ENCODE measurements around the gene RBMS3.
A peak's percentile ranks its signal among the peaks of the same experiment; 100 is the strongest.
"Not testable (repeated sequence)": the region's sequence is repeated elsewhere in the genome, so short reads cannot be mapped to it uniquely, and the experiment has no call there.

The RBMS3 gene

DNA sequence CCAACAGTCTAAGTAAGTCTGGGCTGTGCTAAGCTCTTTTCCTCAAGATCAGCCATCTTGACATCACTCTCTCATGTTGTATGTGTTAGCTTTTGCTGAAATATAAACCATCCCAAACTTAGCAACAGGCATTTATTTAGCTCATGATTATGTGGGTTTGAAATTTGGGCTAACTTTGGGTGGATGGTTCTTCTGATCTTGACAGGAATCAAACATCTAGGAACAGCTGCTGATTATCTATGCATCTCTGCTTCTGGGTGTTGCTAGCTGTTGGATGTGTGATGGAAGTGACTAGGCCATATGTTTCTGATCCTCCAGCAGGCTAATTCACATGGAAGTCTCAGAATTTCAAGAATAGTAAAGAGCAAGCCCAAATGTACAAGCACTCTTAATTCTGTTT, 710.3 kb downstream of the RBMS3 start:
- DNase-seq, result no peak

DNA sequence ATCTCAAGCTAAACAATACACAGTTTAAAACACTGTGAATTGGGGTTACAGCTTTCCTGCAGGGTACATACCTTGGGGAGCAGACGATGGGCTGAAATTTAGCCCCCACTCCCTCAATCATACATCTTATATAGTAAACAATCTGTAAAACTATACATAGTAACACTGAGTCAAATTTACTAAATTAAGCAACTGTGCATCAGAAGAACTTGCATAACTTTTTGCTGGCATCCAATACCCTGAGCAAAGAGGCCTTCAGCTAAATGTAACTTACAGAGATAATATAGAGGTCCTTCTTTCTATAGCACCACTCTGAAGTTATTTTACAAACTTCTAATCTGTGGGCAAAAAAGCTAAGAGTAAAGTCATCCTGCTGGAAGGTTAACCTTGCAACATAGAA, 721.9 kb downstream of the RBMS3 start:
- DNase-seq, result no peak

GRCh38 chr3:30003741-30004140, 722.9 kb downstream of the RBMS3 start:
- no peak for DNase-seq

GRCh38 chr3:30004481-30004880, 723.6 kb downstream of the RBMS3 start:
- DNase-seq, result no peak

DNA sequence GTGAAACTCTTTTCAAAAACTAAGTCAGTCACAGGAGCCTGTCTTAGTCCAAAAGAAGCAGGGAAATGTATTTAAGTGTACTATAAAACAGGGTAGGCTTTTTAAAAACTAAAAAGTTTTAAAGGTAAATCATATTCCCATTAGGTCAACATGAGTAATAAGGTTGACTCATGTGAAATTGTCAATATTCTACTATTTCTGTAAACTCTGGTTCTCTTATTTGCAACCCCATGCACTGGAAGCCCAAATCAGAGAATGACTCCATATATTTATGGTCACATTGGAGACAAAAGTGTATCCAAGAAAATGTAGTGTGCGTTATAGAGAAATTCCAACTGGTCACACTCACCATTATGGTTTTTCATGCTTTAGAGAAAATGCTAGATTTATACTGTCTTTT, 725.2 kb downstream of the RBMS3 start:
- DNase-seq, result no peak

DNA sequence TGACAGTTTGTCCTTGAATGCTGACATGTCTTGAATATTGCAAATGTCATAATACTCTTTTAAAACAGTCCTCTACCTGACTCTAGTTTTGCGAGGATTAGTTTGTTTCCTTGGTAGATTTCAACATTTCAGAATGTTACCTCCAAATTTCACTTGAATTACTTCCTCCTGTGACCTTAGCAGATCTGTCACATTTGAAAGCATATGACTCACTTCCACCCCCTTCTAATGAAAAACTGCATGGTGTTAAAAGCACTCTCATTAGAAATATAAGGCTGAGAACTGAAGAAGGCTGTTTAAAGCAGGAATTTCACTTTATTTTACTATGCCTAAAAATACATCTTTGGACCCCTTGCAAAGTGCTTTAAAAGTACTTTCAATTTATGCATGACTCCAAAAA, 726.8 kb downstream of the RBMS3 start:
- no peak for DNase-seq

DNA sequence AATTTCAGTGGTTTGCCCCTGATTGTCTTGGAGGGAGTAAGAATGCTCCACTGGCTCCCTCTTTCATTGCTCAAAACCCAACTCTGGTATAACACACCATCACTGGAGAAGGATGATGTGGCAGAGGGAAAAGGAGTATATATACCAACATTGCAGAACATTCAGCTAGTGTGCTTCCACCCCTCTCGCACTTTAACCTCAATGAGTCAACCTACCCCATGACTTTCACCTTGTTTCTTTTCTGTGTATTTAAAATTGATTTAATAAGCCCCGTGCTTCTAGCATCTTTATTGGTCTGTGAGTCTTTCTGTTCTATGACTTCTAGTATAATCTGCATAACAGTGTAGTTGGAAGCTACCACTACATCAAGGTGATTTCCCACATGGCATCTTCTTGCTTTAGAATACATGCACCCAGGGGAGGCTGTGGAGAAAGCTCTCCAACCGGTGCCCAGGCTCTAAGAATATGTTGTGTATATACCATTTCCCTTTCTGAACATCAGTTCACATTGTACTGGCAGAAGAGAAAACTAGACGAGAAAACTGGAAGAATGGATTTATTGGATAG, 730.4 kb downstream of the RBMS3 start:
- no peak for DNase-seq

GRCh38 chr3:30012941-30013543, 732.2 kb downstream of the RBMS3 start:
- peak; percentile 23 for DNase-seq

DNA sequence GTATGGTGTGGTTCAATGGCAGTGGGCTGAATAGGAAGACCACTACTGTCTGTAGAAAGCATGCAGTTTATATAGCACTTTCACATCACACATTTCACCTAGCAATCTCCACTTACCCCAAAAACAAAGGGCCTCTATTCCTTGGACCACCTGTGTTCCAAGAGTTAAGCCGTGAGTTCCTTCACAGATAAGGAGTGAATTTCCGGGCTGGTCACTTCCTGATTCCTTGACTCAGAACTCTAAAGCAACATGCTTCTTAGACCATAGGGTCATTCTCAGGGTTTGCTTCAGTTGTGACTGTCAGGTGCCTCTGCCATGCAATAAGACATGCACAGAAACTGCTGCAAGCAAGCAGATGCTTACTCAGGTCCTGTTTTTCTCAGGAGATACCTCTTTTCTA, 737.0 kb downstream of the RBMS3 start:
- no peak for DNase-seq

GRCh38 chr3:30020380-30020779, 739.5 kb downstream of the RBMS3 start:
- DNase-seq, result no peak

GRCh38 chr3:30024466-30024865, 743.6 kb downstream of the RBMS3 start:
- no peak for DNase-seq

- no peak for DNase-seq
Observed at GRCh38 chr3:30026851-30027250, 746.0 kb downstream of the RBMS3 start.

GRCh38 chr3:30034246-30034991, 753.5 kb downstream of the RBMS3 start:
- DNase-seq, result no peak

- no peak for DNase-seq
Observed at GRCh38 chr3:30035935-30036567, 755.2 kb downstream of the RBMS3 start.

DNA sequence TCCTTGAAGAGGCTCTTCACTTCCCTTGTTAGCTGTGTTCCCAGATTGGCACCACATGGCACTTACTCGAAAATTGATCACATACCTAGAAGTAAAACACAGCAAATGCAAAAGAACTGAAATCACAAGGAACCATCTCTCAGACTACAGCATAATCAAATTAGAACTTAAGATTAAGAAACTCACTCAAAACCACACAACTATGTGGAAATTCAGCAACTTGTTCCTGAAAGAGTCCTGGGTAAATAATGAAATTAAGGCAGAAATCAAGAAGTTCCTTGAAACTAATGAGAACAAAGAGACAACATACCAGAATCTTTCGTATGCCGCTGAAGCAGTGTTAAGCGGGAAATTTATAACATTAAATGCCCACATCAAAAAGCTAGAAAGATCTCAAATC, 759.3 kb downstream of the RBMS3 start:
- no peak for DNase-seq

GRCh38 chr3:30041481-30041880, 760.6 kb downstream of the RBMS3 start:
- DNase-seq, result not testable (repeated sequence)

GRCh38 chr3:30042274-30042859, 761.5 kb downstream of the RBMS3 start:
- peak; percentile 41 for DNase-seq

DNA sequence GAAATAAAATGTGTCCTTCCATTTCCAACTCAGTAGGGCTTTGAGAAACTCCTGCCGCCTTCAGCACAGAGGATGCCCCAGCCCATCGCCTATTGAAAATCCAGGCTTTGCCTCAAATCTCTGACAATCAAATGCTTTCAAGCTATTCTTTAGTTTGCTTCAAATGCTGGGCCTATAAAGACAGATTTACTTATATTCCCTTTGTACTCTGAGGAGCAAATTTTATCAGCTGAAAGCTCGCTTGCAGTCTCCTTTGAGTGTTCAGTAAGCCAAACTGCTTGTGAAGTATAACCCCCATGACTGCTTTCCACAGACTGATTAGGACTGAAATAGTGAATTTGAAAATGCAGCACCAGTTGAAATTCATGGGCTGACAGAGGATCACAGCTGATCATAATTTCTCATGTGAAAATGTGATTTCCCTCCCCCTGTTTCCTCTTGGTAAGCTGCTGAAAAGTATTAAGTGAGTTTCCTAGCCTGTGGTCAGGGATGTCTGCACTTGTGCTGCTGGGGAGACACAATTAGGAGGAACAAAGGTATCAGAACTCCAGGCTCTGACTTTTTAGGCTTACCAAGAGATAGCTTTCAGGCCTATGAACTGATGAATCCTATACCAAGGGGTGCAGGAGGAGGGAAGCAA, 762.2 kb downstream of the RBMS3 start:
- no peak for DNase-seq

GRCh38 chr3:30044515-30044914, 763.6 kb downstream of the RBMS3 start:
- DNase-seq, result no peak

- DNase-seq, result no peak
Observed at GRCh38 chr3:30048431-30048830, 767.6 kb downstream of the RBMS3 start.

DNA sequence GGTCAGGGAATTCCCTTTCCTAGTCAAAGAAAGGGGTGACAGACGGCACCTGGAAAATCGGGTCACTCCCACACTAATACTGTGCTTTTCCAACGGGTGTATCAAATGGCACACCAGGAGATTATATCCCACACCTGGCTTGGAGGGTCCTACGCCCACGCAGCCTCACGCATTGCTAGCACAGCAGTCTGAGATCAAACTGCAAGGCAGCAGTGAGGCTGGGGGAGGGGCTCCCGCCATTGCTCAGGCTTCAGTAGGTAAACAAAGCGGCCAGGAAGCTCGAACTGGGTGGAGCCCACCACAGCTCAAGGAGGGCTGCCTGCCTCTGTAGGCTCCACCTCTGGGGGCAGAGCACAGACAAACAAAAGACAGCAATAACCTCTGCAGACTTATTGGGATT, 769.2 kb downstream of the RBMS3 start:
- DNase-seq, result not testable (repeated sequence)

DNA sequence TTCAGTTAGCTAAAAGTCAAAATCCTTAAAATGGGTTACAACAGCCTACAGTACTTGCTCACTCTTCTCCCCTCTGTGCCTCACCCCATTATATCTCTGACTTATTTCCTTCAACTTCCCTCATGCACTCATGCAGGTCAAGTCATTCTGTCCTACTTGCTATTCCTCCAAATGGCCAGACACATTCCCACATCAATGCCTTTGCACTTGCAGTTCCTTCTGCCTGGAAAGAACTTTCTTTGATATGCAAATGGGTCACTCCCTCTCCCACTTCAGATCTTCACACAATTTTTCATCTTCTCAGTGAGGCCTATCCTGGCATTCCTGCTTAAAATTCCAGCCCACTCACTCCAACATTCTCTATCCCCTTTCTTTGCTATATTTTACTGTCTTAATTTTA, 778.4 kb downstream of the RBMS3 start:
- DNase-seq, result no peak
